ENCODE results near the gene ANKH.

- TF ChIP-seq CTCF (IDR thresholded peaks at IDR 0.05; ENCODE audit: low read depth, low read length, poor library complexity, severe bottlenecking): no peak
- no peak for TF ChIP-seq EZH2phosphoT487 (IDR thresholded peaks at IDR 0.05; ENCODE audit: borderline replicate concordance, low read length)
Observed at GRCh38 chr5:14675865-14676300, 195.7 kb downstream of the ANKH start.

Data from DOHH2 (cell line).